Bronchial epithelial cell (primary cell): Measurements from ENCODE around the gene SERPINI2. TPM values are rescaled to one million over a fixed set of nuclear protein-coding genes. Genes with fewer than 3 reads are reported as not detected.
"Not testable (repeated sequence)": the region's sequence is repeated elsewhere in the genome, so short reads cannot be mapped to it uniquely, and the experiment has no call there.

ENCODE experiments used
- DNase-seq: peaks from one replicate; pipeline ENCODE4 v3.0.0-alpha.2; 2010; ENCODE audit warnings: low read depth
- FAIRE-seq: peaks from 2 replicates; lab custom pipeline; 2011; peaks lifted over from hg19 to GRCh38; lab: Jason Lieb, UNC
- H3K27me3 ChIP-seq: 2 replicates; pipeline ENCODE4 v1.5.1; 2011; ENCODE audit warnings: low read length; ENCODE audit not compliant: control insufficient read depth, insufficient read depth
- H3K36me3 ChIP-seq: 2 replicates; pipeline ENCODE4 v1.5.1; 2011; ENCODE audit warnings: low read length; ENCODE audit not compliant: control insufficient read depth, insufficient read depth
- H3K4me3 ChIP-seq: 2 replicates; pipeline ENCODE4 v1.5.1; 2011; ENCODE audit warnings: mild to moderate bottlenecking, low read depth, low read length, control low read depth
- total RNA-seq: library from RNA; depleted of rRNA; stranded (reverse); fragments of >200 nt; gene quantifications from 2 replicates; pipeline ENCODE4 v1.2.1, GENCODE V29; 2014
- TF ChIP-seq, protein P1 (sequence below): IDR thresholded peaks from 2 replicates; pipeline ENCODE4 v1.5.1; 2011; ENCODE audit warnings: mild to moderate bottlenecking, moderate library complexity, low read length, control low read depth, inconsistent platforms; ENCODE audit not compliant: insufficient read depth, severe bottlenecking

The SERPINI2 gene
- total RNA-seq, 1 donor from 2014 or later: not detected

DNA sequence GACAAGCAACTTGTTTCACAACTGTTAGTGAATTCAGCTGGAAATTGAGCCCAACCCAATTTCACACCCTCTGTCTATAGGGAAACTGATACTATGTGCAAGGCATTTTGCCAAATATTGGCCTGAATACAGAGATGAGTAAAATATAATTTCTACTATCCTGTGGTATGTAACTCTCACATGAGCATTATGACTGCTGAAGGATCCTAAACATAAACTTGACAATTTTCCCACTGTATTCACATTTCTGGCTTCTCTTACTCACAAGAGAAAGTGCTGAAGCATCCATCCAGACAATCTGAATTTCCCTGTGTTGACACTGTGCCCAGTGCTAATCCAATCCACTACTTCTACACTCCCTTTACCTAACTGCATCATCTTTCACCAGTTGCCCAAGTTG, 28.4 kb downstream of the SERPINI2 start:
- no peaks in the 10 kb centered on the region for H3K27me3 ChIP-seq
- no peak overlapping the region for H3K4me3 ChIP-seq
- DNase-seq: no peak
- no peak for FAIRE-seq
- TF ChIP-seq, protein P1, sequence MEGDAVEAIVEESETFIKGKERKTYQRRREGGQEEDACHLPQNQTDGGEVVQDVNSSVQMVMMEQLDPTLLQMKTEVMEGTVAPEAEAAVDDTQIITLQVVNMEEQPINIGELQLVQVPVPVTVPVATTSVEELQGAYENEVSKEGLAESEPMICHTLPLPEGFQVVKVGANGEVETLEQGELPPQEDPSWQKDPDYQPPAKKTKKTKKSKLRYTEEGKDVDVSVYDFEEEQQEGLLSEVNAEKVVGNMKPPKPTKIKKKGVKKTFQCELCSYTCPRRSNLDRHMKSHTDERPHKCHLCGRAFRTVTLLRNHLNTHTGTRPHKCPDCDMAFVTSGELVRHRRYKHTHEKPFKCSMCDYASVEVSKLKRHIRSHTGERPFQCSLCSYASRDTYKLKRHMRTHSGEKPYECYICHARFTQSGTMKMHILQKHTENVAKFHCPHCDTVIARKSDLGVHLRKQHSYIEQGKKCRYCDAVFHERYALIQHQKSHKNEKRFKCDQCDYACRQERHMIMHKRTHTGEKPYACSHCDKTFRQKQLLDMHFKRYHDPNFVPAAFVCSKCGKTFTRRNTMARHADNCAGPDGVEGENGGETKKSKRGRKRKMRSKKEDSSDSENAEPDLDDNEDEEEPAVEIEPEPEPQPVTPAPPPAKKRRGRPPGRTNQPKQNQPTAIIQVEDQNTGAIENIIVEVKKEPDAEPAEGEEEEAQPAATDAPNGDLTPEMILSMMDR: no peak
- H3K36me3 ChIP-seq: no peaks in the 10 kb centered on the region

DNA sequence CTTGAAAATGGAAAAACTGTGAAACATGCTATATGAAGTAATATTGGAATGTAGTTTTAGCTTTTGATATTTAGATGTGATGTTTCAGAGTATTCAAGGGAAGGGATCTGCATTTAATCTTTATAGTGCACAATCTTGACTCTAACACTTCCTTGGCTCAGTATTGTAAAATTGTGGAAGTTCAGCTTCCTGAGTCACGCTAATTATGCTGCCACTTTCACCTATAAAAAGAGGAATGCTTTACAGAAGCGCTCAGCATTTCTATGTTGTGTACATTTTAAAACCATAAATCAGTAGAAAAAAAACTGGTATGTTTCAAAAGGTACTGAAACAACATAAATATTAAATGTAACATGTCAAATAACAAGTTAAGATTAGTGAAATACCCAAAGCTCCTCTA, 32.6 kb downstream of the SERPINI2 start:
- Histone ChIP-seq H3K4me3 (no peak overlapping the region), H3K27me3 (no peaks in the 10 kb centered on the region), H3K36me3 (no peaks in the 10 kb centered on the region)
- no peak for FAIRE-seq
- DNase-seq: no peak
- TF ChIP-seq, protein P1: no peak

DNA sequence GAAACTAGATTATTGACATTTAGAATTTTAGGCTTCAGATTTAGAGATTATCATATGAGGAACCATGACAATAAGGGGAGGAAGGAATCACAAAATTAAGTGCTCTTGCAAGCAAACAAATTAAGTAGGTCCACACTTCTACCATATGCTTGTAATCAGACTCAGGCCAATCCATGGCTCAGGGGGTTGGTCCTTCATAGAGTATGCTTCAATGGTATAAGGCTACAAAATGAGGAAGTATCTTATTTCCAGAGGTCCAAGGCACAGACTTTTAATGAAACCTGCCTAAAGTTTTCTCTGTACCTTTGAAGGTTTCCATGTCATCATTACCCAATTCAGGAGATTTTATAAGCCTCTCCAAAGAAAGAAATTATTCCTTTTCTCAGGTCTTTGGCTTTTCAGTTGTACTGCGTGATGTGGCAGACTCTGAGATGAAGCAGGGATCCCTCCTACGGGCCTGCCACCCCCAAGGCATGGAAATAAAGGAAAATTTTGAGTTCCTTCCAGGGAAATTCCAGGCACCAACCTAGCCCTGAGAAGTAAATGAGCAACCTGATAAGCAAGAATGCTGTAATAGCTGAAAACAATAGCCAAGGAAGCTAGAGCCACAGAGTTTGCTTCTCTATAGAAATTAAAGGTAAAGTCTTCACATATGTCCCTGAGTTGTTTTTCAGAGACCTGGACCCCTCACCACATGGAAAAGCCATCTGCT, 36.3 kb downstream of the SERPINI2 start:
- no peak for FAIRE-seq
- Histone ChIP-seq H3K27me3 (no peaks in the 10 kb centered on the region), H3K36me3 (no peaks in the 10 kb centered on the region), H3K4me3 (no peak overlapping the region)
- TF ChIP-seq, protein P1: no peak
- DNase-seq: no peak

DNA sequence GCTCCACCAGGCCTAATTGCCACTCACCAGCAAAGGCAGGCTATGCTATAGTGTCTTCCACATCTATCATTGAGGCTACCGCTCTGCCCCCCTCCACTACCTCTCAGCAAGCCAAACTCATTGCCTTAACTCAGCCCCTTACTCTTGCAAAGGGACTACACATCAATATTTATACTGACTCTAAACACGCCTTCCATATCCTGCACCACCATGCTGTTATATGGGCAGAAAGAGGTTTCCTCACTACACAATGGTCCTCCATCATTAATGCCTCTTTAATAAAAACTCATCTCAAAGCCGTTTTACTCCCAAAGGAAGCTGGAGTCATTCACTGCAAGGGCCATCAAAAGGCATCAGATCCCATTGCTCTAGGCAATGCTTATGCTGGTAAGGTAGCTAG, 46.9 kb downstream of the SERPINI2 start:
- not testable (repeated sequence) for H3K36me3 ChIP-seq, FAIRE-seq, H3K27me3 ChIP-seq, H3K4me3 ChIP-seq, DNase-seq

DNA sequence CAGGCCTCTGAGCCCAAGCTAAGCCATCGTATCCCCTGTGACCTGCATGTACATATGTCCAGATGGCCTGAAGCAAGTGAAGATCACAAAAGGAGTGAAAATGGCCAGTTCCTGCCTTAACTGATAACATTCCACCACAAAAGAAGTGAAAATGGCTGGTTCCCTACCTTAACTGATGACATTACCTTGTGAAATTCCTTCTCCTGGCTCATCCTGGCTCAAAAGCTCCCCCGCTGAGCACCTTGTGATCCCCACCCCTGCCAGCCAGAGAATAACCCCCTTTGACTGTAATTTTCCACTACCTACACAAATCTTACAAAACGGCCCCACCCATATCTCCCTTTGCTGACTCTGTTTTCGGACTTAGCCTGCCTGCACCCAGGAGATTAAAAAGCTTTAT, 51.4 kb downstream of the SERPINI2 start:
- H3K36me3 ChIP-seq, H3K27me3 ChIP-seq, FAIRE-seq, DNase-seq, H3K4me3 ChIP-seq: not testable (repeated sequence)

DNA sequence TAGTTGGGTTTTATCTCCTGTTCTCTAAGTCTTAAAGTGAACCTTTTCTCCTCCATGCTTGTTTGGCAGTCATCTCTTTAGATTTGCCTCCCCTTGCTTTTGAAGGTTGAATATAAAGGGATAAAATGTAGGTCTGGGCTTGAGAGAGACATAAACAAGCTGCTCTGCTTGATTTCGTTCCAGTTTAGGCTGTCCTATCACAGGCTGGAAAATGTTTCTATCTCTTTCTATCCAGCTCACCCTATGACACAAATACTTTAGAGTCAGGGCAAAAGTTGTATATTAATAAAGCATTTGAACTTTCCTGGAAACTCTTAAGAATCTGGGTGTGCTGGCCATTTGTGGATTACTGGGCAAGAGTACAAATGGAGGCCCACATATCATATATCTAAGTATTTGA, 64.2 kb downstream of the SERPINI2 start:
- H3K36me3 ChIP-seq: no peaks in the 10 kb centered on the region
- DNase-seq: no peak
- FAIRE-seq: no peak
- TF ChIP-seq, protein P1: no peak
- H3K27me3 ChIP-seq: no peaks in the 10 kb centered on the region
- no peak overlapping the region for H3K4me3 ChIP-seq
